Stimulated activated CD8-positive, alpha-beta memory T cell treated with anti-CD3 and anti-CD28 coated beads, Interleukin-7, amount 100 ng/mL, for 1 hour (primary cell): ENCODE results near the gene PCSK5.
"Not testable (repeated sequence)": the region's sequence is repeated elsewhere in the genome, so short reads cannot be mapped to it uniquely, and the experiment has no call there.

ENCODE experiments used
- DNase-seq, 2 donors: peaks; one replicate each; pipeline ENCODE4 v3.0.0-alpha.2; 2020; ENCODE audit warnings: low read depth in 2 of 2

PCSK5 gene

GRCh38 chr9:75962662-75963036, 72.2 kb downstream of the PCSK5 start:
- DNase-seq = no peak

- DNase-seq = not testable (repeated sequence)
Measured at GRCh38 chr9:75963321-75963720, 72.8 kb downstream of the PCSK5 start.

GRCh38 chr9:75964427-75964826, 74.0 kb downstream of the PCSK5 start:
- DNase-seq = no peak

- DNase-seq = no peak
Measured at GRCh38 chr9:75965231-75965630, 74.8 kb downstream of the PCSK5 start.

GRCh38 chr9:75967556-75967955, 77.1 kb downstream of the PCSK5 start:
- no peak for DNase-seq

- DNase-seq = no peak
Measured at GRCh38 chr9:75974016-75974766, 83.7 kb downstream of the PCSK5 start.

GRCh38 chr9:75975071-75975470, 84.6 kb downstream of the PCSK5 start:
- DNase-seq = no peak

- no peak for DNase-seq
Measured at GRCh38 chr9:75976549-75976948, 86.1 kb downstream of the PCSK5 start.

GRCh38 chr9:75979362-75979761, 88.9 kb downstream of the PCSK5 start:
- DNase-seq = no peak

- DNase-seq = no peak
Measured at GRCh38 chr9:75983319-75984045, 93.0 kb downstream of the PCSK5 start.

- no peak for DNase-seq
Measured at GRCh38 chr9:75985515-75985914, 95.0 kb downstream of the PCSK5 start.

GRCh38 chr9:75988663-75989062, 98.2 kb downstream of the PCSK5 start:
- no peak for DNase-seq

GRCh38 chr9:75990156-75990555, 99.7 kb downstream of the PCSK5 start:
- DNase-seq = no peak

- no peak for DNase-seq
Measured at GRCh38 chr9:75990576-75991304, 100.3 kb downstream of the PCSK5 start.

- DNase-seq = no peak
Measured at GRCh38 chr9:75992482-75993206, 102.2 kb downstream of the PCSK5 start.

- no peak for DNase-seq
Measured at GRCh38 chr9:75993434-75993833, 103.0 kb downstream of the PCSK5 start.

- DNase-seq = no peak
Measured at GRCh38 chr9:75995066-75995465, 104.6 kb downstream of the PCSK5 start.

- no peak for DNase-seq
Measured at GRCh38 chr9:75996726-75997125, 106.3 kb downstream of the PCSK5 start.

GRCh38 chr9:75997206-75997605, 106.7 kb downstream of the PCSK5 start:
- no peak for DNase-seq

GRCh38 chr9:75998096-75998780, 107.8 kb downstream of the PCSK5 start:
- DNase-seq = no peak

GRCh38 chr9:76001459-76001858, 111.0 kb downstream of the PCSK5 start:
- no peak for DNase-seq
